Muscle layer of duodenum (tissue), 2 donors: ENCODE measurements around the gene CYP39A1.

Source experiments
- H3K27ac ChIP-seq: one replicate; pipeline ENCODE4 v1.7.0; 2013; ENCODE audit warnings: mild to moderate bottlenecking, low read length
- H3K27me3 ChIP-seq: one replicate; pipeline ENCODE4 v1.7.0; 2013; ENCODE audit warnings: low read depth, mild to moderate bottlenecking, control low read depth, low read length
- H3K36me3 ChIP-seq, 2 donors: one replicate each; pipeline ENCODE4 v1.7.0; 2013; ENCODE audit warnings: low read length in 2 of 2, control low read depth in 1 of 2, mild to moderate bottlenecking in 1 of 2; ENCODE audit not compliant: insufficient read depth in 2 of 2, control insufficient read depth in 1 of 2
- H3K4me1 ChIP-seq, 2 donors: one replicate each; pipeline ENCODE4 v1.7.0; 2013; ENCODE audit warnings: low read length in 2 of 2, mild to moderate bottlenecking in 2 of 2, control low read depth in 1 of 2, moderate library complexity in 1 of 2; ENCODE audit not compliant: insufficient read depth in 2 of 2, control insufficient read depth in 1 of 2
- H3K4me3 ChIP-seq, 2 donors: one replicate each; pipeline ENCODE4 v1.7.0; 2013; ENCODE audit warnings: low read length in 2 of 2, low read depth in 1 of 2, mild to moderate bottlenecking in 1 of 2
- H3K9me3 ChIP-seq, 2 donors: one replicate each; pipeline ENCODE4 v1.7.0; 2013; ENCODE audit warnings: low read length in 2 of 2, control low read depth in 1 of 2, mild to moderate bottlenecking in 1 of 2; ENCODE audit not compliant: control insufficient read depth in 1 of 2
- donor health status: healthy.

CYP39A1 gene

GRCh38 chr6:46676604-46677313 lies 24.1 kb upstream of the CYP39A1 start:
- Histone ChIP-seq H3K27me3 (no peaks in the 10 kb centered on the region), H3K4me3 (no peak overlapping the region), H3K4me1 (no peaks in the 10 kb centered on the region), H3K36me3 (peaks cover 0 to 51% of the 10 kb centered on the region in 2 donors), H3K9me3 (no peaks in the 10 kb centered on the region), H3K27ac (no peak overlapping the region)

- Histone ChIP-seq H3K9me3 (no peaks in the 10 kb centered on the region), H3K36me3 (peaks cover 0 to 56% of the 10 kb centered on the region in 2 donors), H3K27me3 (no peaks in the 10 kb centered on the region), H3K4me1 (no peaks in the 10 kb centered on the region), H3K4me3 (no peak overlapping the region), H3K27ac (no peak overlapping the region)
Observed at GRCh38 chr6:46674410-46674809, 21.8 kb upstream of the CYP39A1 start.

- peaks cover 0 to 44% of the 10 kb centered on the region in 2 donors for H3K36me3 ChIP-seq
- H3K27ac ChIP-seq = no peak overlapping the region
- no peak overlapping the region for H3K4me3 ChIP-seq
- no peaks in the 10 kb centered on the region for H3K27me3 ChIP-seq
- no peaks in the 10 kb centered on the region for H3K9me3 ChIP-seq
- no peaks in the 10 kb centered on the region for H3K4me1 ChIP-seq
Observed at GRCh38 chr6:46667377-46667776, 14.8 kb upstream of the CYP39A1 start.

- H3K27ac ChIP-seq = no peak overlapping the region
- peaks cover 0 to 28% of the 10 kb centered on the region in 2 donors for H3K36me3 ChIP-seq
- H3K4me1 ChIP-seq = no peaks in the 10 kb centered on the region
- no peak overlapping the region for H3K4me3 ChIP-seq
- no peaks in the 10 kb centered on the region for H3K9me3 ChIP-seq
- H3K27me3 ChIP-seq = no peaks in the 10 kb centered on the region
Observed at GRCh38 chr6:46661483-46661882, 8.9 kb upstream of the CYP39A1 start.

- no peaks in the 10 kb centered on the region for H3K27me3 ChIP-seq
- H3K4me3 ChIP-seq = no peak overlapping the region
- H3K4me1 ChIP-seq = peaks cover 0 to 13% of the 10 kb centered on the region in 2 donors
- H3K27ac ChIP-seq = no peak overlapping the region
- no peaks in the 10 kb centered on the region for H3K9me3 ChIP-seq
- H3K36me3 ChIP-seq = peaks cover 0 to 7% of the 10 kb centered on the region in 2 donors
Observed at GRCh38 chr6:46657642-46658041, 5.0 kb upstream of the CYP39A1 start.

- no peaks in the 10 kb centered on the region for H3K9me3 ChIP-seq
- no peaks in the 10 kb centered on the region for H3K27me3 ChIP-seq
- H3K4me3 ChIP-seq = no peak overlapping the region
- peaks cover 0 to 13% of the 10 kb centered on the region in 2 donors for H3K4me1 ChIP-seq
- no peak overlapping the region for H3K27ac ChIP-seq
- H3K36me3 ChIP-seq = peaks cover 0 to 7% of the 10 kb centered on the region in 2 donors
Observed at GRCh38 chr6:46655803-46656202, 3.2 kb upstream of the CYP39A1 start.

- Histone ChIP-seq H3K4me1 (peaks cover 0 to 13% of the 10 kb centered on the region in 2 donors), H3K27me3 (no peaks in the 10 kb centered on the region), H3K27ac (peak overlapping the region; percentile 74), H3K9me3 (no peaks in the 10 kb centered on the region), H3K36me3 (peaks cover 0 to 3% of the 10 kb centered on the region in 2 donors), H3K4me3 (peak overlapping the region; percentile 93 to 99)
Observed at GRCh38 chr6:46653439-46654195, 999 bp upstream of the CYP39A1 start.

GRCh38 chr6:46652232-46652602 lies 401 bp downstream of the CYP39A1 start:
- H3K4me3 ChIP-seq = peak overlapping the region; percentile 93 to 99
- no peaks in the 10 kb centered on the region for H3K27me3 ChIP-seq
- H3K9me3 ChIP-seq = no peaks in the 10 kb centered on the region
- H3K4me1 ChIP-seq = peaks cover 0 to 13% of the 10 kb centered on the region in 2 donors
- peak overlapping the region; percentile 78 for H3K27ac ChIP-seq
- no peaks in the 10 kb centered on the region for H3K36me3 ChIP-seq

GRCh38 chr6:46651816-46652215 lies 802 bp downstream of the CYP39A1 start:
- H3K36me3 ChIP-seq = no peaks in the 10 kb centered on the region
- peak overlapping the region; percentile 78 for H3K27ac ChIP-seq
- H3K4me1 ChIP-seq = peaks cover 0 to 13% of the 10 kb centered on the region in 2 donors
- no peaks in the 10 kb centered on the region for H3K9me3 ChIP-seq
- no peaks in the 10 kb centered on the region for H3K27me3 ChIP-seq
- H3K4me3 ChIP-seq = peak overlapping the region; percentile 93 to 99

GRCh38 chr6:46651006-46651405 lies 1.6 kb downstream of the CYP39A1 start:
- H3K36me3 ChIP-seq = no peaks in the 10 kb centered on the region
- H3K4me1 ChIP-seq = peaks cover 0 to 13% of the 10 kb centered on the region in 2 donors
- H3K9me3 ChIP-seq = no peaks in the 10 kb centered on the region
- H3K27ac ChIP-seq = no peak overlapping the region
- H3K27me3 ChIP-seq = no peaks in the 10 kb centered on the region
- H3K4me3 ChIP-seq = peak overlapping the region in 1 of 2 donors; percentile 26

- Histone ChIP-seq H3K27ac (no peak overlapping the region), H3K36me3 (no peaks in the 10 kb centered on the region), H3K27me3 (no peaks in the 10 kb centered on the region), H3K9me3 (no peaks in the 10 kb centered on the region), H3K4me1 (peaks cover 0 to 8% of the 10 kb centered on the region in 2 donors), H3K4me3 (no peak overlapping the region)
Observed at GRCh38 chr6:46648869-46649492, 3.6 kb downstream of the CYP39A1 start.
